ENCODE measurements around the gene KRTAP10-2.

KRTAP10-2 gene

GRCh38 chr21:44529503-44530125 is 21.7 kb downstream of the KRTAP10-2 start:
- no peak for DNase-seq (ENCODE audit: insufficient read length, low spot score)
- TF ChIP-seq SPI1 (IDR thresholded peaks at IDR 0.05; ENCODE audit: low read depth, low read length) (no peak), PAX5 (IDR thresholded peaks at IDR 0.05; ENCODE audit: insufficient read depth, low read length, severe bottlenecking) (no peak), POLR2AphosphoS5 (IDR thresholded peaks at IDR 0.05; ENCODE audit: low read depth, low read length) (no peak), TAF1 (IDR thresholded peaks at IDR 0.05; ENCODE audit: low read depth, low read length) (no peak), POLR2A (IDR thresholded peaks at IDR 0.05; ENCODE audit: low read depth, low read length) (no peak), POU2F2 (IDR thresholded peaks at IDR 0.05; ENCODE audit: low read depth, low read length) (no peak)
- no peak for FAIRE-seq

GRCh38 chr21:44529011-44529421 is 22.3 kb downstream of the KRTAP10-2 start:
- FAIRE-seq (no peak), DNase-seq (ENCODE audit: insufficient read length, low spot score) (no peak)
- TF ChIP-seq POLR2AphosphoS5 (IDR thresholded peaks at IDR 0.05; ENCODE audit: low read depth, low read length) (no peak), SPI1 (IDR thresholded peaks at IDR 0.05; ENCODE audit: low read depth, low read length) (no peak), PAX5 (IDR thresholded peaks at IDR 0.05; ENCODE audit: insufficient read depth, low read length, severe bottlenecking) (no peak), POLR2A (IDR thresholded peaks at IDR 0.05; ENCODE audit: low read depth, low read length) (no peak), POU2F2 (IDR thresholded peaks at IDR 0.05; ENCODE audit: low read depth, low read length) (no peak), TAF1 (IDR thresholded peaks at IDR 0.05; ENCODE audit: low read depth, low read length) (no peak)

GRCh38 chr21:44528634-44528995 is 22.7 kb downstream of the KRTAP10-2 start:
- FAIRE-seq (no peak), DNase-seq (ENCODE audit: insufficient read length, low spot score) (no peak)
- no peak for TF ChIP-seq PAX5 (IDR thresholded peaks at IDR 0.05; ENCODE audit: insufficient read depth, low read length, severe bottlenecking)
- no peak for TF ChIP-seq POLR2AphosphoS5 (IDR thresholded peaks at IDR 0.05; ENCODE audit: low read depth, low read length)
- TF ChIP-seq POU2F2 (IDR thresholded peaks at IDR 0.05; ENCODE audit: low read depth, low read length), result no peak

- TF ChIP-seq POLR2AphosphoS5 (IDR thresholded peaks at IDR 0.05; ENCODE audit: low read depth, low read length) (no peak), TAF1 (IDR thresholded peaks at IDR 0.05; ENCODE audit: low read depth, low read length) (no peak), POLR2A (IDR thresholded peaks at IDR 0.05; ENCODE audit: low read depth, low read length) (no peak), PAX5 (IDR thresholded peaks at IDR 0.05; ENCODE audit: insufficient read depth, low read length, severe bottlenecking) (no peak), POU2F2 (IDR thresholded peaks at IDR 0.05; ENCODE audit: low read depth, low read length) (no peak), SPI1 (IDR thresholded peaks at IDR 0.05; ENCODE audit: low read depth, low read length) (no peak)
- DNase-seq (ENCODE audit: insufficient read length, low spot score) (no peak), FAIRE-seq (no peak)
These were observed 23.2 kb downstream of the KRTAP10-2 start for GRCh38 chr21:44527983-44528633.

GRCh38 chr21:44527156-44527982 is 23.9 kb downstream of the KRTAP10-2 start:
- TF ChIP-seq TAF1 (IDR thresholded peaks at IDR 0.05; ENCODE audit: low read depth, low read length), result no peak
- TF ChIP-seq SPI1 (IDR thresholded peaks at IDR 0.05; ENCODE audit: low read depth, low read length), result no peak
- no peak for TF ChIP-seq POLR2A (IDR thresholded peaks at IDR 0.05; ENCODE audit: low read depth, low read length)
- no peak for TF ChIP-seq POU2F2 (IDR thresholded peaks at IDR 0.05; ENCODE audit: low read depth, low read length)
- TF ChIP-seq PAX5 (IDR thresholded peaks at IDR 0.05; ENCODE audit: insufficient read depth, low read length, severe bottlenecking), result no peak
- TF ChIP-seq POLR2AphosphoS5 (IDR thresholded peaks at IDR 0.05; ENCODE audit: low read depth, low read length), result no peak
- DNase-seq (ENCODE audit: insufficient read length, low spot score) (no peak), FAIRE-seq (no peak)

- DNase-seq (ENCODE audit: insufficient read length, low spot score), result no peak
- no peak for FAIRE-seq
- TF ChIP-seq POLR2AphosphoS5 (IDR thresholded peaks at IDR 0.05; ENCODE audit: low read depth, low read length) (no peak), PAX5 (IDR thresholded peaks at IDR 0.05; ENCODE audit: insufficient read depth, low read length, severe bottlenecking) (no peak), POU2F2 (IDR thresholded peaks at IDR 0.05; ENCODE audit: low read depth, low read length) (no peak), TAF1 (IDR thresholded peaks at IDR 0.05; ENCODE audit: low read depth, low read length) (no peak), POLR2A (IDR thresholded peaks at IDR 0.05; ENCODE audit: low read depth, low read length) (no peak), SPI1 (IDR thresholded peaks at IDR 0.05; ENCODE audit: low read depth, low read length) (no peak)
These were observed 25.0 kb downstream of the KRTAP10-2 start for GRCh38 chr21:44526096-44526997.

GRCh38 chr21:44525391-44526095 is 25.8 kb downstream of the KRTAP10-2 start:
- TF ChIP-seq POU2F2 (IDR thresholded peaks at IDR 0.05; ENCODE audit: low read depth, low read length) (no peak), PAX5 (IDR thresholded peaks at IDR 0.05; ENCODE audit: insufficient read depth, low read length, severe bottlenecking) (no peak), POLR2A (IDR thresholded peaks at IDR 0.05; ENCODE audit: low read depth, low read length) (no peak), TAF1 (IDR thresholded peaks at IDR 0.05; ENCODE audit: low read depth, low read length) (no peak), SPI1 (IDR thresholded peaks at IDR 0.05; ENCODE audit: low read depth, low read length) (no peak), POLR2AphosphoS5 (IDR thresholded peaks at IDR 0.05; ENCODE audit: low read depth, low read length) (no peak)
- FAIRE-seq (no peak), DNase-seq (ENCODE audit: insufficient read length, low spot score) (no peak)

Measured in GM12891 (cell line).